ENCODE measurements around the gene TMBIM1.

DNA sequence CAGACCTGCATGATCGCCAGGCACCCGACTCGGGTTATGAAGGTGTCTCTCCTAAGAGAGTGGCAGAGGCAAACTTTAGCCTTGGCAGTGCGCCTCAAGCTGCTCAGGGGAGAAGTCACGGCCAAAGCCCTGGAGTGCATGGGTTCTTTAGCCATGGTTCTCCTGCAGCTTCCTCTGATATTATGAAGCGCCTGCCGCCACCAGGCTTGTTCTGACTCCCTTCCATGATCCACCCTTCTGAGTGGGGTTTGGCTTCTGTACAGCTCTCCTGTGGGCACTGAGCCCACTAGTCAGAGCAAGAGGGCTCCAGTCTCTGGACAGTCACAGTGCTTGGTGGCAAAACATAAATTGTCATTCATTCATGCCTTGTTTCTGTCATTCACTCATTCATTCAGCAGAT lies 25.9 kb upstream of the TMBIM1 start:
- TF ChIP-seq, protein P1, sequence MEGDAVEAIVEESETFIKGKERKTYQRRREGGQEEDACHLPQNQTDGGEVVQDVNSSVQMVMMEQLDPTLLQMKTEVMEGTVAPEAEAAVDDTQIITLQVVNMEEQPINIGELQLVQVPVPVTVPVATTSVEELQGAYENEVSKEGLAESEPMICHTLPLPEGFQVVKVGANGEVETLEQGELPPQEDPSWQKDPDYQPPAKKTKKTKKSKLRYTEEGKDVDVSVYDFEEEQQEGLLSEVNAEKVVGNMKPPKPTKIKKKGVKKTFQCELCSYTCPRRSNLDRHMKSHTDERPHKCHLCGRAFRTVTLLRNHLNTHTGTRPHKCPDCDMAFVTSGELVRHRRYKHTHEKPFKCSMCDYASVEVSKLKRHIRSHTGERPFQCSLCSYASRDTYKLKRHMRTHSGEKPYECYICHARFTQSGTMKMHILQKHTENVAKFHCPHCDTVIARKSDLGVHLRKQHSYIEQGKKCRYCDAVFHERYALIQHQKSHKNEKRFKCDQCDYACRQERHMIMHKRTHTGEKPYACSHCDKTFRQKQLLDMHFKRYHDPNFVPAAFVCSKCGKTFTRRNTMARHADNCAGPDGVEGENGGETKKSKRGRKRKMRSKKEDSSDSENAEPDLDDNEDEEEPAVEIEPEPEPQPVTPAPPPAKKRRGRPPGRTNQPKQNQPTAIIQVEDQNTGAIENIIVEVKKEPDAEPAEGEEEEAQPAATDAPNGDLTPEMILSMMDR (IDR thresholded peaks at IDR 0.05; ENCODE audit: low read depth, low read length, poor library complexity, severe bottlenecking) = no peak
- no peak for TF ChIP-seq EZH2phosphoT487 (IDR thresholded peaks at IDR 0.05; ENCODE audit: borderline replicate concordance, low read length)
